ENCODE measurements around the gene SLC4A1AP.

The SLC4A1AP gene

DNA sequence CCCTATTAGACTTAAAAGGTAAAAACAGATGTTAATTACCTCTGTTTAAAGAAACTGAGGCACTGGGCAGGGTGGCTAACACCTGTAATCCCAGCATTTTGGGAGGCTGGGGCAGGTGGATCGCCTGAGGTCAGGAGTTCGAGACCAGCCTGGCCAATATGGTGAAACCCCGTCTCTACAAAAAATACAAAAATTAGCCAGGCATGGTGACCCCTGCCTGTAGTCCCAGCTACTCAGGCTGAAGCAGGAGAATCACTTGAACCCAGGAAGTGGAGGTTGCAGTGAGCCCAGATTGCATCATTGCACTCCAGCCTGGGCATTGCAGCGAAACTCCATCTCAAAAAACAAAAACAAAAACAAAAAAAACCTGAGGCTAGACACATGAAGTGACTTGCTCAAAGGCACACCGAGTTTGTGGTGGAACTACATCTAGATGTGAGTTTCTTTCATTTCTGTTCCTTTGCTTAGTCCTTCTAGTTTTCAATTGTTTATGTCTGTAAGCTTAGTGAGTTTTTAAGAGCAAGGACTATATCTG, 40.7 kb downstream of the SLC4A1AP start:
- DNase-seq, result no peak

DNA sequence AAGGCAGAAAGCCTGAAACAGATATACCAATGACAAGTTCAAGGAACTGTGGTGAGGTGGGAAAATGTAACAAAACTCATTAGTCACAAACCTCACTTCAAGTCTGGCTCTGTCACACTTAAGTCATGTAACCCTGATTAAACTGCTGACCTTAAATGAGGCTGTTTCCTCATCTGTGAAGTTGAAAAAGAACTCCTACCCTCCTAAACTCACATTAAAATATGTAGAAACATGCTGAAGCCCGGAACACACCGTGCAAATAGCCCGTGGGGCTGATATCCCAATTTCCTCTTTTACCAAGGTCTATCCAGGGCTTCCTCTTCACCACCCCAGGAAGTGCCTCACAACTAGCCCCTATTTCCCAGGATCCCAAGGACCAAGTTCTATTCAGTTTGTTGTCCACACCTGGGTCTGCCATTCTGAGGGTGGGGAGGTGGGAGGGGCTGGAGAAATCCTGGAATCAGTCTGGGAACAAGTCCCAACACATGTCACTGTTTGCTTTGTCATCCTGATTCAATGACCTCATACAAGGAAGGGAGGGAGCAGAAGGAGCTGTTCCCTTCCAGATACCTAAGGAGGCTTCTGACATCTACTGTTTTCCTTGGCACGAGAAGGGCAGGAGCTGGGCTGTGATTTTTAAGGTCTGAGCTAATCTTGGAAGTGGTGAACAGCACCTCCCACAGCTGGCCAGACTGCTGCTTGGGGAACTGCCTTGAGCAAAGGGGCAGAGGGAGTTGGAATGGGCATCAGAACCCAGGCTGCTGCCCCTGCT, 42.3 kb downstream of the SLC4A1AP start:
- peak; percentile 58 for DNase-seq

DNA sequence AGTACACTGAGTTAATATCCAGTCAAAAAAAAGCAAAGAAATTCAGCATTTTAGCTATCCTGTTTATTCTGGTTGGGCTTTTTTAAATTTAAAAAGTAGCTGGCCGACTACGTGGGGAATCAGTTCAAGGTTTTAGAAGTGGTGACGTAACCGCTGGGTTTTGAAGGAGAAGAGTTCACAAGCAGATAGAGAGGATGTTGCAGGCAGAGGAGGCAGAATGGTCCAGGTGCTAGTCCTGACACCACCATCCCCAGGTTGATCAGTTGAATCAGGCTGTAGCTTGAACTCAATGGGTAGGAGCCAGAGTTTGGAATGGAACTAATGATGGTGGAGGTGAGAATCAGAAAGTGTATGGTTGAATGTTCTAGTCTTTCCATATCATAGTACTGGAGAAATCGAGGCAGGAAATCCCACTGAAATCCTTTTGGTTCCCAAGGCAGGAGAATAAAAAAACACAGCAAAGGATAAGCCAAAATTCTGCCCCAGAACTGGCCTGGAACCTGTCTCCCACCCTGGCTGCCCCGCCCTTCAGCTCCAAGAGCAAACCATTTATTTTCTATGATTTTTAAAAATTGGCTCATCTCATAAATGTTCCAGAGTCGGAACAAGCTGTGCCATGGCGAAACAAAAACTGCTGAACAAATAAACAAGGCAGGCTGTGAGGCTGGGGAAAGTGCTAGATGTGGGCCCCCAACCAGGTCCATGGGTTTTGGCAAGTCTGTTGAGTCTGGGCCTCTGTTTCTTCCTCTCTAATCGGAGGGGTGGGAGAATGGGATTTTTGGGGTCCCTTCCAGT, 44.0 kb downstream of the SLC4A1AP start:
- DNase-seq, result no peak

DNA sequence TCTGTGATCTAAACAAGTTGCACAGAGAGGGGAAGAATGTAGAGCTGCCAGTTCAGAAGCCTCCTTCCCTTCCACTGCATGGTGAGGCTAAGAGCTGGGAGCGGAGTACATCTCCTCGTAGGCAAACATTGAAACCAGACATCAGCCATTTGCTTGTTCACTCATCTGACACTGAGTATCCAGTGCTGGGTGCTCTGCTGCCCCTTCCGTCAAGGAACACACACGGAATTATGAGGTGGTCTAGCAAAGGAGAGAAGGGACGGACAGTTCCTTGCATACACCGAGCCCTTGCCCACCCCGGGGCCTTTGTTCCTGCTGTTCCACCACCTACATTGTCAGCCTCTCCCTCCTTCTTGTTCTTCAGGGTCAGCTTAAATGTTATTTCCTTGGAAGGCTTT, 44.6 kb downstream of the SLC4A1AP start:
- no peak for DNase-seq

DNA sequence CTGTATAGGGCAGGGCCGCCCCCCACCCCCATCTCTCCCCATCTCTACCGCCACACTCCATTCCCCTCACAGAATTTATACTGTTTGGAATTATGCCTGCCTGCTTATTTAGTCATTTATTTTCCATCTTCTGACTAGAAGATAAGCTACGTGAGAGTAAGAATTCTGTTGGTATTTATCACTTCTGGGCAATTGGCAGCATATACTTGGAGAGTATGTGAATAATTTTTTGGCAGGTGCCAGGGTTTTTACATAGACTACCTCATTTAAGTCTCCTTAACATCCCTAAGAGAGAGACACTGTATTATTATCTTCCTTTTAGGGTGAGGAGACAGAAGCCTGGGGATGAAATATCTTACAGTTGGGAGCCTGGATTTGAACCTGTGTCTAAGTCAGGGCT, 45.0 kb downstream of the SLC4A1AP start:
- no peak for DNase-seq

DNA sequence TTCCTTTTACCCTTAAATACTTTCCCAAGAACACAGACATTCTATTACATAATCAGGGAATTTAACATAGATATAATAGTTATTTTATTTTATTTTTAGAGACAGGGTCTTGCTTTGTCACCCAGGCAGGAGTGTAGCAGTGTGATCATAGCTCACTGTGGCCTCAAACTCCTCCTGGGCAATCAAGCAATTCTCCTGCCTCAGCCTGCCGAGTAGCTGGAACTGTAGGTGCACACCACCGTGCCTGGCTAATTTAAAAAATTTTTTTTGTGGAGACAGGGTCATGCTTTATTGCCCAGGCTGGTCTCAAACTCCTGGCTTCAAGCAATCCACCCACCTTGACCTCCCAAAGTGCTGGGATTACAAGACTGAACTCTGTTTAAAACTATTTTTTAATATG, 45.6 kb downstream of the SLC4A1AP start:
- no peak for DNase-seq

DNA sequence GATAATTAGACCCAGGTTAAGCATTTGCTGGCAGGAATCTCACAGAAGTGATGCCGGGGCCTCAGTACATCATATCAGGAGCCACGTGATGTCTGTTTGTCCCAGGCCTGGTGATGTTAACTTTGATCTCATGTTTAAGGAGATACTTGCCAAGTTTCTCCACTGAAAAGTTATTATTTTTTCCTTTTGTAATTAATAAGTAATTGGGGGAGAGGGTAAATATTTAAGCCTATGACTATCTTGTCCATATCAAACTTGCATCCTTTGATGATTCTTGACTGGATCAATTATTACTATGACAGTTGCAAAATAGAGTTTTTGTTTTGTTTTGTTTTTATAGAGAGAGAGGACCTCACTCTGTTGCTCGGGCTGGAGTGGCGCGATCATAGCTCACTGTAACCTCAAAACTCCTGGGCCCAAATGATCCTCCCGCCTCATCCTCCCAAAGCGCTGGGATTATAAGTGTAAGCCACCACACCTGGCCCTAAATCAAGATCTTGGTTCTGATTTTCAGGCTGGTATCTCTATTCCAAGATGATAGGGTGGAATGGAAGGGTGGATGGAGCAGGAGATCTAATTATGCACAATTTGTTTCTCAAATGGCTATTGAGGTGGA, 46.4 kb downstream of the SLC4A1AP start:
- no peak for DNase-seq

DNA sequence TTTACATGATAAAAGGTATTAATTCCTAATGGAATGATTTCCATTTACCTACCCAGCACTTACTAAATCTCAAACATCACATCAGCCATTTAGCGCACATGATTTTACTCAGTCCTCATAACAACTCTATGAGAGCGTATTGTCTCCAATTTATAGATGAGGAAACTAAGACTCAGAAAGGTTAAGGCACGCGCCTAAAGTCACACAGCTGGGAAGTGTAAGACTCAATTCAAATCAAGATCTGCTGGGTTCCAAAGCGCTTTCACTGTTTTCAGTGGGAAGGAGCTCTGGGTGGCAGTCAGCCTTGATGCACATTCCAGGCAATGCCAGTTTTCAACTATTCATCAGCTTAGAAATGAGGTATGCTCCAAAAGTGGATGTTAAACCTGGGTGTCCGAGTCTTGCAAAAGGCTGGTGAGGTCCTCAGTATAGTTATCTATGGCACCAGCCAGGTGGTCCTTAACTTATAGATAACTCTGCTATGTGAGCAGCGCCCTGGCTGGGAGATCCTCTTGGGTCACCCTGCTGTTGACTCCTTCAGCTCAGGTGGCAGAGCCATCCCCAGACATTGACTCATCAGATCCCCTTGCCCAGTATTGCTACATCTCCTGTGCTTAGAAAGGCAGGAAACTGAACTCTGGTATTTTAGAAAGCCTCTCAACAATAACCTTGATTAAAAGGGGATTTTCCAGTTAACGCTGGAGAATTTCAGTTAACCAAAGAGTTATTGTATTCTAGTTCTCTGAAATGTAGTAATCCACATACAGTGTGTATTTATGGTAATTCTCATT, 47.1 kb downstream of the SLC4A1AP start:
- no peak for DNase-seq

DNA sequence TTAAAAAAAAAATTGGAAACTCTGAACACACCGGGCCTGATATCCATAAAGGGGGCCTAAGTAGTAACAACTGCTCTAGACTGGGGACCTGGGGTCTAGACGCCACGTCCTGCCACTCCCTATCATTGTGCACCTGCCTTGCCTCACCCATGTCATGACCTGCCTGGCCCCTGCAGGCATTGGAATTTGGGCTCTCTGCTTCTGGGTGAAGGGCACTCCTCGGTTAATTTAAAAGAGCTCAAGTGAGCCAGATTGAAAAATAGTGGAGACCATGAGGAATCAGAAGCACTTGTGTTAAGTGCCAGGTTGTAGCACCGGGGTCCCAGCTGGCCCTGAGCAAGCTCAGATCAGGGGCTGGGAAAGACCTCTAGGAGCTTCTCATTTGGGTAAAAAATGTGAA, 48.1 kb downstream of the SLC4A1AP start:
- DNase-seq, result no peak

DNA sequence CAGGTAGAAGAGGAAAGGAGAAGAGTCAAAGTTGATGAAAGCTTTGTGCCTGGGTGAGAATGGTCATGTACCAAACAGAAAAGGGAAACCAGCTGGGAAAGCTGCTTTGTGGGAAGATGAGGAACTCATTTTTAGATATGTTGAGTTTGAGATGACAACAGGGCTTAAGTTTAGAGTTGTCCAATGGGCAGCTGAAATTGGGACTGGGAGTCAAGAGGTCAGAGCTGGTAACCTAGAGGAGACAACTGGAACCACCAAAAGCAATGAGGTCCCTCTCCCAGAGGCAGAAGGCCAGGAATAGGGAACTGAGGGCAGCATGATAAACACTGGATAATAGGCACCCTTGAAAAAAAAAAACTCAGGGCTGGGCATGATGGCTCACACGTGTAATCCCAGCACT, 48.8 kb downstream of the SLC4A1AP start:
- DNase-seq, result no peak

DNA sequence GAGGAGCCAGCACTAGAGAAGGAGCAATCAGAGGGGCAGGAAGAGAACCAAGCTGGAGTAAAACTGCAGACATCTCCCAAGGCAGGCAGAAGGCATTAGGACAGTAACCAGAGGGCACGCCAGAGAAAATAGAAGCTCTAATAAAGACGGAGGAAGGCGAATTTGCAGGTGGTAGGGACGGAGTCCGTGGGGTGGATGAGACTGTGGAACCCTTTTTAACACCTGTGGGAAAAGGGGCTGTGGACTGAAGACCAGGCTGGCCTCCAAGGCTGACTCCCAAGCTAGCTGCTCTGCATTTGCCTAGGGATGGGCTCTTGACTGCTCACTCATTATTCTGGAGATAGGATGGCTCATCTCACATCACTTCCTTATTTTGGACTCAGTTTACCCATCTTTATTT, 49.5 kb downstream of the SLC4A1AP start:
- DNase-seq, result no peak

DNA sequence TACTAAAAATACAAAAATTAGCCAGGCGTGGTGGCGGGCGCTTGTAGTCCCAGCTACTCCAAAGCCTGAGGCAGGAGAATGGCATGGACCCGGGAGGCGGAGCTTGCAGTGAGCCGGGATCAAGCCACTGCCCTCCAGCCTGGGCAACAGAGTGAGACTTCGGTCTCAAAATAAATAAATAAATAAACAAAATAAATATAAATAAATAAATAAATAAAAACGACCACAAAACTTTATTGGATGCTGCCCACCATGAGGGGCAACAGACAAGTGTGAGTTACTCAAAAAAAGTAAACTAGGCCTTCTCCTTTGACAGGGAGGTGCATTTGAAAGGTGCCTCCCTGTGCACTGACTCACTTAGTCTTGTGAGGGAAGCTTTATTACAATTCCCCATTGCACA, 50.4 kb downstream of the SLC4A1AP start:
- no peak for DNase-seq

DNA sequence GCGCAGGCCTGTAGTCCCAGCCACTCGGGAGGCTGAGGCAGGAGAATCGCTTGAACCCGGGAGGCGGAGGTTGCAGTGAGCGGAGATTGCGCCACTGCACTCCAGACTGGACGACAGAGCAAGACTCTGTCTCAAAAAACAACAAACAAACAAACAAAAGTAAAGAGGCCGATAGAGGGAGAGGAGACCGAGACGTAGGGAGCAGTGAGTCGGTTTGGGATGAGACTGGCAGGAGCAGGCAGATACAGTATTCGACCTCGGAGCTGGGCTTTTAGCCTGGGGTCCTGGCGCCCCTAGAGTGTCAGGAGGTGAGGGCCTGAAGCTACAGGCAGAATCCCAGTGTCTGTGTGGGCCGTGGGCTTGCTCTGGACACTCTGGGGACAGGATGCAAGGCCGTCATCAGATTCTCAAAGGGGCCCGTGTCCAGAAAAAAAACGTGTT, 51.2 kb downstream of the SLC4A1AP start:
- DNase-seq, result no peak

DNA sequence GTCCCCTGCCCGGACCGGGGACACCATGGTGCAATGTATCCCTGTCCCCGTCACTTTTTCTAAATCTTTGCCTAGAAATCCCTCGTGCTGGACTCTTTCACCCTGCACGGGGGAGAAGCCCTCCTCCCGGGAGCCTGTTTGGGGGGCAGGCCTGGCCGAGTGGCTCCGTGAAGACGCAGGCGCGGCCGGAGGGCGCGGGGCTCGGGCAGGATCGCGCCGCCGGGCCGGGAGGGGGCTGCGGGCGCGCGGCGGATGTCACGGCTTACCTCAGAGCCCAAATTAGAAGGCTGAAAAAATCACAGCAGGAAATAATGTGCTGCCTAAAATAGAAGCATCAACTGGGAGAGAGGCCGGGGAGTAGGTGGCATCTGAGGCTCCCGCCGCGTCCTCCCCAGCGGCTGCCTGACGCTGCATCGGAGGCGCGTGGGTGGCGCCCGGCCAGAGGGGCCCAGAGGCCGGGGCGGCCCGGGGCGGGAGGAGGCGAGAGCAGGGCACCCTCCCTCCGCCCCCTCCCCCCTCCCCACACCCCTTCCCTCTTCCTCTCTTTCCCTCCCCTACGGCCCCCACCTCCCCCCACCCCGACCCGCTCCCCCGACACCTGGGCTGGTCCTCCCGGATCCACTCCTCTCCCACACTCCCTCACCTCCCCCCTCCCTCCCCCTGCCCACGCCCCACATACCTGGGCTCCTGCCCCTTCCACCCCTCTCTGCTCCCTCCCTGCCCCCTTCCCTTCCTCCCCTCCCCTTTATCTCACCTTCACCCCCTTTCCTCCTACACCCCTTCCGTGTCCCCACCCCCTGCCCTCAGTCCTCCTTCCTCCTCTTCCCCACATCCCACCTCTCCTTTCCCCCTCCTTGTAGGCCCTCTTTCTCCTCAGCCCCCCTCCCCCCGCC, 51.9 kb downstream of the SLC4A1AP start:
- peak; percentile 72 for DNase-seq

DNA sequence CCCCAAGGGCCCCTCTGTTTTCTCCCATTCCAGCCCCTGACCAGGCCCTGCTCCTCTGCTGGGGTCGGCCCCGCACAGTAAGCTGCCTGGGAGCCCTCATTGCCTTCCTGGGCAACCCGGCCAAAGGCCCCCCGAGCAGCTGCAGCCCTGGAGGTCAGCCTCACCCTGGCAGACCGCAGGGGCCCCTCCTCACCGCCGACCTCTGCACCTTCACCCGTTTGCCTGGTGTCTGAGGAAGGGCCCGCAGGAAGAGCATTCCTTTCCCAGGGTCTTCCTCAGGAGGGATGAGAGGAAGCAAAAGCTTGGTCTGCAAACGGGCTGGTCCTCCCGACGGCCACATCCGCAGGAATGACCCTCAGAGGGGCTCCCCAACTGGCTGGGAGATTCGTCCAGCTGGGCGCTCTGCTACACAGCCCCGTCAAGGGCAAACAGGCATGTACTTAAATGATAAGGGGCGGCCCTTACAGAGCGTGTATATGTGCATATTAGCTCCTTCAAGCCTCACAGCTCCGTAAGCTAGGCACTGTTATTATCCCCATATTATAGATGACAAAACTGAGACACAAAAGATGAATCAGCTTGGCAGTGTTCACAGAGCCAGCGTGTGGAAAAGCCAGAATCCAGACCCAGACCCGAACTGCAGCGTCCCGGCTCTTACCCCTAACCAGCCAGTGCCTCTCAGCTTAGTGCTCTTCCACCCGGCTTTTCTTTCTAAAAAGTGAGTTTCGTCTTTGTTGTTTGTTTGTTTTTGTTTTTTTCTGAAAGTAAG, 52.8 kb downstream of the SLC4A1AP start:
- peak; percentile 16 for DNase-seq

DNA sequence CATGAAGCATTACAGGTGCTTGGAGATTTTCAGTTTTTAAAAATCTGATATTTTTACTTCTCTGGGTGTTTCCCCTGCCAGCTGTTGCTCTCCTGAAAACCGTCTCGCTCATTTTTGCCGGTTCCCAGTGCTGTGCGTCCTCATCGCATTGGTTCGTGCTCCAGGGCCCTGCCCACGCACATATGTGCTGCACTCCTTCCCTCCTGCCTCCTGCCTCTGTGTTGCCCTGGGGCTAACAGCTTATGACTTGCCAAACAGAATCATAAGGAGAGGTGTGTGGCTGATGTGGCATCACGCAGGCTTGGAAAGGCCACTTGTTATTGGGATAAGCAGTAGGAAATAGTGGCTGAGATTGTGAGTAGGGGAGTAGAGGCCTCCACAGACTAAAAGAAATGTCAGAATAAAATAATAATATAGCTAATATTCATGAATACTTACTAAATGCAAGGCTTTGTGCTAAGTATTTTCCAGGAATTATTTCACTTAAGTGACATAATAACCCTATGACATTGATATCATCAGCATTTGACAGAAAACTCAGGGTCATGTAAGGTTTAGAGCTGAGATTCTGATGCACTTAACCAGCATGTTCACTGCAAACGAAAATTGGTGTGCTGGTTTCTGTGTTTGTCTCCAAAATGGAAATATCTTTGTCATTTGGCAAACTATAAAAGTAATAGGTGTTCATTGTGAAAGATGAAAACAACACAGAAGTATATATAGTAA, 53.5 kb downstream of the SLC4A1AP start:
- peak; percentile 24 for DNase-seq

DNA sequence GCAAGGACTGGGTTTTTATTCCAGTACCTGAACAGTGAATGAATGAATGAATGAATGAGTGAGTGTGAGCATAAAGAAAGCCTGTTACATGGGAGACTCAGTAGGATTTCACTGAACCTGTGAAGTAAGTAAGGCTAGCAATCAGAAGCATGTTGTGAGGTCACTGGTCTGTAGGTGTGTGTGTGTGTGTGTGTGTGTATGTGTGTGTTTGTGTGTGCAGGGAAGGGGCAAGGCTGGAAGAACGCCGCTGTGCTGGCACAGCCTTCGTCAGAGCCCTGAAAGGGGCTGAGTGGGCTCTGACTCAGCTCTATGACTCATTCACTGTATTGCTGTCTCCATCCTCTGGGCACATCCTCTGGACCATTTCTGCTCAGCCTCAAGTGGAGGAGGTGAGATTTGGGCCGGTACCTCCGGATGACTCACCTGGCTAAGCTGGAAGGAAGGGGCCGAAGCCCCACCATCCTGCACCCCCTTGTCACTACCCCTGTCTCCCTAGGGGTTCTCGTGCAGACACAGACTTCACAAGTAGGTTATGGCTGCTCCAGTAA, 56.4 kb downstream of the SLC4A1AP start:
- no peak for DNase-seq

DNA sequence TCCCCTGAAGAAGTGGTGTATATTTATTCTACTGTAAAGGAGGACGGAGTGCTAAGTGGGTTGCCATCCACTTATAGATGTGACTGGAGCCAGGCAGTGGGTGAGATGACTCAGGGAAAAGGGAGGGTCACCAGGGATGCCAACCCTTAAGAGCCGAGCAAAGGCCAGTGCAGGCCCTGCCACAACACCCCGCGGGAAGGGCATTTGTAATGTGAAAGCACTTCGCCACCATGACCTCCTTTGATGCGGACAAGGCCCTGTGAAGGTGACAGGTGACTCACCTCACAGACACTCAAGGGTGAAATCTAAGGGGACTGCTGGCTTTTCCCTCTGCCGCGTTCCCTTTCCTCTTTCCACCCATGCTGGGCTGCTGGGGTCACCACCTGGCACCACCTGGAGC, 57.6 kb downstream of the SLC4A1AP start:
- DNase-seq, result no peak

DNA sequence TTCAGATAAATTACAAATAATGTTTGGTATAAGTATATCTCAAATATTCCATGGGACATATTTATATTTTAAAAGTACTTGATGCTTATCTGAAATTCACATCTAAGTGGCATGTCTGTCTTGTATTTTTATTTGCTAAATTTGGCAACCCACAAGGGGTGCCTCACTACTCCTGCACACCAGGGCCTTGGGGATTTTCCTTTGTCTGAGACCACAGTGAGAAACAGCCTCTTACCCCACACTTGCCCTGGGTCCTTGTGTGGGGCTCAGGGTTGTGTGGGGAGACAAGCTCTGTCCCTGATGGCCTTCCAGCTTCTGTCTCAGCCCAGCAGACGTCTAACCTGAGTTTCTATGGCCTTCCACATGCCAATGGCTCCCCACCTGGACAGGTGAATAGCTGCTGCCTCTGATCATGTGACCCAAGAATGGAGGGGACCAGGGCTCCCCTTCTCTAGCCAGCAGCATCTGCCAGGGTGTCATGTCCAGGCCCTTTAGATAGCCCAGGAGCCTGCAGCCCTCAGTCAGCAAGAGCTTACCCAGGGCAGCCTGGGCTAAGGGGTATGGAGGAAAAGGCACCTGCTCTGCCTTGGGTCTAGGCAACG, 58.3 kb downstream of the SLC4A1AP start:
- no peak for DNase-seq

Data from eye (tissue), 1 donor.